Measurements from ENCODE around the gene EBP.

EBP gene

GRCh38 chrX:48569958-48570357 lies 48.4 kb downstream of the EBP start:
- Histone ChIP-seq H3K4me3 (no peak overlapping the region), H3K27ac (no peak overlapping the region), H3K4me1 (peaks cover 0 to under 1% (median 0%) of the 10 kb centered on the region in 4 donors), H3K9me3 (no peaks in the 10 kb centered on the region), H3K27me3 (no peaks in the 10 kb centered on the region), H3K36me3 (no peaks in the 10 kb centered on the region)
- no peak for DNase-seq
- intact Hi-C loops (cut with DNase I; ENCODE audit: low total_unique reads): no loop called here
- TF ChIP-seq CTCF (IDR thresholded peaks at IDR 0.05): no peak

- H3K4me1 ChIP-seq: peaks cover 0 to 22% (median 14%) of the 10 kb centered on the region in 4 donors
- intact Hi-C loops (cut with DNase I; ENCODE audit: low total_unique reads): no loop called here
- peak overlapping the region; percentile 80 to 88 for H3K4me3 ChIP-seq
- H3K9me3 ChIP-seq: no peaks in the 10 kb centered on the region
- DNase-seq: peak; percentile 36 to 69
- peaks cover 29 to 34% (median 31%) of the 10 kb centered on the region in 3 donors for H3K36me3 ChIP-seq
- H3K27ac ChIP-seq: peak overlapping the region; percentile 97 to 99
- TF ChIP-seq CTCF (IDR thresholded peaks at IDR 0.05): no peak
- H3K27me3 ChIP-seq: no peaks in the 10 kb centered on the region
These were observed 52.2 kb downstream of the EBP start for GRCh38 chrX:48573690-48574269.

- DNase-seq: peak; percentile 92 to 96
- Histone ChIP-seq H3K27ac (peak within 1 kb of the TSS; percentile 97 to 99), H3K4me3 (peak within 1 kb of the TSS; percentile 80 to 88), H3K36me3 (peaks cover 29 to 41% (median 39%) of the 10 kb centered on the region in 3 donors), H3K27me3 (no peaks in the 10 kb centered on the region), H3K9me3 (no peaks in the 10 kb centered on the region), H3K4me1 (peaks cover 0 to 22% (median 14%) of the 10 kb centered on the region in 4 donors)
- peak; percentile 22 to 37 for TF ChIP-seq CTCF (IDR thresholded peaks at IDR 0.05)
- intact Hi-C loops (cut with DNase I; ENCODE audit: low total_unique reads): no loop called here
These were observed 53.0 kb downstream of the EBP start, which contains the start of gene RBM3 for GRCh38 chrX:48574270-48575266. TSS of gene RBM3 (plus strand) at chrX:48574484. CDS start at chrX:48575181, 697 bp downstream.

GRCh38 chrX:48575642-48576041 lies 54.0 kb downstream of the EBP start:
- DNase-seq: no peak
- intact Hi-C loops (cut with DNase I; ENCODE audit: low total_unique reads): no loop called here
- H3K4me3 ChIP-seq: peak overlapping the region; percentile 80 to 88
- peaks cover 29 to 41% (median 39%) of the 10 kb centered on the region in 3 donors for H3K36me3 ChIP-seq
- H3K4me1 ChIP-seq: peaks cover 0 to 22% (median 14%) of the 10 kb centered on the region in 4 donors
- H3K27me3 ChIP-seq: no peaks in the 10 kb centered on the region
- H3K9me3 ChIP-seq: no peaks in the 10 kb centered on the region
- H3K27ac ChIP-seq: peak overlapping the region; percentile 97 to 99
- no peak for TF ChIP-seq CTCF (IDR thresholded peaks at IDR 0.05)

GRCh38 chrX:48576108-48576507 lies 54.5 kb downstream of the EBP start:
- Histone ChIP-seq H3K4me3 (peak overlapping the region in 1 of 2 donors; percentile 80), H3K27me3 (no peaks in the 10 kb centered on the region), H3K36me3 (peaks cover 29 to 41% (median 39%) of the 10 kb centered on the region in 3 donors), H3K27ac (peak overlapping the region; percentile 97 to 99), H3K9me3 (no peaks in the 10 kb centered on the region), H3K4me1 (peaks cover 0 to 22% (median 14%) of the 10 kb centered on the region in 4 donors)
- intact Hi-C loops (cut with DNase I; ENCODE audit: low total_unique reads): no loop called here
- no peak for DNase-seq
- no peak for TF ChIP-seq CTCF (IDR thresholded peaks at IDR 0.05)
